GM03348 (cell line): ENCODE results near the gene NT5DC3.
"Not testable (repeated sequence)": the region's sequence is repeated elsewhere in the genome, so short reads cannot be mapped to it uniquely, and the experiment has no call there.

ENCODE experiments used
- DNase-seq: peaks from one replicate; pipeline ENCODE4 v3.0.0; 2012; ENCODE audit warnings: low spot score

NT5DC3 gene

DNA sequence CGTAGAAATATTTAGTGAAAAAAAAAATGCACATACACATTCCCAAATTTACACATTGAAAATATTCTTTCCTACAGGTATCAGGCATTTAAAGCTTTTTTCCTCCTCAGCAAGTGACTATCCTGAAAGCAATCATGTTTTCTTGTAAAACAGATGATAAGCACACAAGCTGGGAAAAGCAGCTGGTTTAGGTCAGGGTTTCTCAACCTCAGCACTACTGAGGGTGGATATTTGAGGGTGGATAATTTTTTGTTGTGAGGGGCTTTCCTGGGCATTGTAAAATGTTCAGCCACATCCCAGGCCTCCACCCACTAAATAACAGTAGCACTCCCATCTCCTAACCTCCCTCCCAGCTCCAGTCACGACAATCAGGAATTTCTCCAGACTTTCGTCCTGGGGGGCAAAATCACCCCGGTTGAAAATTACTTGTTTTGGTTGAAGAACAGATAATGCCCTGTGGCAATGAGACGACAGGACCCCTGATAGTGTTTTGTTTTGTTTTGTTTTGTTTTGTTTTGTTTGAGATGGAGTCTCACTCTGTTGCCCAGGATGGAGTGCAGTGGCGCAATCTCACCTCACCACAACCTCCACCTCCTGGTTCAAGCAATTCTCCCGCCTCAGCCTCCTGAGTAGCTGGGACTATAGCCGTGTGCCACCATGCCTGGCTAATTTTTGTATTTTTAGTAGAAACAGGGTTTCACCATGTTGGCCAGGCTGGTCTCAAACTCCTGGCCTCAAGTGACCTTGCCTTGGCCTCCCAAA lies 15.0 kb upstream of the NT5DC3 start:
- DNase-seq, result no peak

- DNase-seq, result no peak
Observed at GRCh38 chr12:103855036-103855712, 14.1 kb upstream of the NT5DC3 start.

- DNase-seq, result no peak
Observed at GRCh38 chr12:103854372-103854973, 13.4 kb upstream of the NT5DC3 start.

DNA sequence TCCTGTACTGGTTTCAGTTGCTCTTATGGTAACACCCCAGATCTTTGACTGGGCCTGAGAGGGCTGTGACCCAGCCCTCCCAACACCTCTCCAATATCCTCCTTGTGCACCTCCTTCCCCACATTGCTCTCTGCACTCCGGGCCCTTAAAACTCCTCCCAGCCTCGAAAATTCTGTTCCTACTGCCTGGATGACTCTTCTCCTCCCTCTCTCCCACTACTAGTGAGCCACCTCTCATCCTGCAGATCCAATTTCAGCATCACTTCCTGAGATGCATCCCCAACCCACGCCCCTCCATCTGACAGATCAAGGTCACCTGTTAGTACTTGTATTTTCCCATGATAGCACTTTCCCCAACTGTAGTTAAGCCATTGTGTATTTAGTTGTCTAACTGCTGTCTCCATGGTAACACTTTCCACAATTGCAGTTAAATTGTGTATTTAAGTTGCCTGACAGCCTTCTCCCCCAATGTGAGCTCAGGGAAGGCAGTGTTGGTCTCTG lies 11.5 kb upstream of the NT5DC3 start:
- DNase-seq, result no peak

DNA sequence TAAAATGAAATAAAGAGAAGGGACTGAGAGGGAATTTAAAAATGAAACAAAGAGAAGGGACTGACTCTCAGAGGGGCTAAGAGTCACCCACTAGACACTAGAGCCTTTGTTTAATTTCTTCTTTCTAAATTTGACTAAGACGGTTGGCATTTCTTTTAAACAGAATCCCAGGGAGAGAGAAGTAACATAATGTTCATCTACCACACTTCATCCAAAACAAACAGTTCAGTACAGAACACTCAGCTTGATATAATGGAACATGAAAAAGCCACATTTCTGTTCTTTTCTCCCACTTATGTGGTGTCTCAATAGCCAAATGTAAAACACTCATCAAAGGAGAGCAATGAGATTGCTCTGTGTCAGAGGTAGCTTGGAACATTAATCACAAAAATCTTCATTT lies 10.1 kb upstream of the NT5DC3 start:
- DNase-seq, result no peak

DNA sequence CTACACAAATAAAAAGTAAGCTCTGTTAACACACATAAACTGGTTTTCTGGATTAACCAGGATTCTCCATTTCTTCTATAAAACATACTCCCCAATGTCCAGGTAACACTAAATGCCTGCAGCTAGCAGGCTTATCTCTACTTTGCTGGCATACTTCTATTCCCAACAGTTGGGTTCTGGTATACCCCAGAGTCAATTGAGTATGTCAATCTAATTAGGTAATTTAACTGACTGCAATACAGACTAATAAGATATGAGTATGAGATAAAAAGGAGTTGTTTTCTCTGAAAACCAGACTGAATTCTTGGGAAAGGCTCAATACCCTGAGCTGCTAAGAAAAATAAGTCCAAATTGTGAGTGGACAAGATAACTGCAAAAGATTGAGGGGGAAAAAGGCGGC lies 9.4 kb upstream of the NT5DC3 start:
- DNase-seq, result no peak

DNA sequence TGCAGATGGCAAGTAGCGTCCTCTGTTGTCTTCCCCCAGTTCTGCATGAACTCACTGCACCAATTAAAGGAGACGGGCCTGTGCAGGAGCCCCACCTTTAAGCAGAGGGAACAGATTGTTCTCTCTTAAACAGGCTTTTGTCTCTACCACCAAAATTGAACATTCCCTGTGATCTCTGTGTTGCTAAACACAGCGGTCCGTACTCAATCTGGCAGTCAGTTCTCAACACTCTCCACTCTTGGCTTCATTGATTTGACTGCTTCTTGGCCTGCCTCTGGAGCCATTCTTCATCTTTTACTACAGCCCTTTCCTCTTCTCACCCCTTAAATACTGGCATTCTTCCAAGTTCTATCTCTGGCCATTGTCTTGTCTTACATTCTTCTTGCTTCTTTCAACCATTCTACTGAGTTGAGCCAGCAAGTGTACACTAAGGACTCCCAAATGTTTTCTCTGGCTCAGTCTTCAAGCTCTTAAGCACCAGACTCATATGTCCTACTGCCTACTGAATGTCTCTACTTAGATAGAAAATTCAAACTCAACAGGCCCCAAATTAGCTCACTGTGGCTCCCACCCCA lies 8.0 kb upstream of the NT5DC3 start:
- DNase-seq, result no peak

GRCh38 chr12:103848143-103848542 lies 7.1 kb upstream of the NT5DC3 start:
- no peak for DNase-seq

DNA sequence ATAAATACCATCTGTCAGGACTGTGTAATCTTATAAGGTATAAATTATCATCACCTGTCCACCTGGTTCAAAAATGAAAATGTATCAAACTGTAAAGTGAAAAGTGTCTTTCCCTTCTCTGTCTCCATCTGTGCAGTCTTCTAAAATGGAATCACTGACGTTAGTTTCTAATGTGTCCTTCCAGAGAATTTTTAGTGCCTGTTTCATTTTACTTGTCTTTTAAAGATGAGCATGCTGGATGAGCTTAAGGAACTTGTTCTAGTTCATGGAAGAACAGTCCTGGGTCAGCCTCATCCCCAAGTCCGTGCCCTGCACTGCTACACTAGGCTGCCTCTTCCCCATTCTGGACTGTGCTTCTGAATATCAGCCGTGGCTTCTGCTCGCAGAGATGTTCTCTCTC lies 5.4 kb upstream of the NT5DC3 start:
- no peak for DNase-seq

DNA sequence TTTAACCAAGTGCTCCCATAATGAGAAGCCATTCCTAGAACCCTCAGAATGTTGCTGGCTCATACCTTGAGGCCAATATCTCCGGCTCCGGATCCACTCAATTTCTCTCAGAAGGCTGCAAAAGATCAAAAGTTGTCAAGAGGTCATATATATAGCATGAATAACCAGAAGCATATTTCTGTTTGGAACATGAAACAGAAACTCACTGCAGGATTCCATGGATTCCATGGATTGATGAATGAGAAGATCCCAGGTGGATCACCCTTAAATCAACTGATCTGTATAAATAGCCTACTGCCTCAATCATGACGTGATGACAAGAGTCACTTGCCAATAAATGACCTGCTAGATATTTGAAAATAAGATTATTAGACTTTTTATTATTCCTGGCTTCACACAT lies 3.3 kb upstream of the NT5DC3 start:
- no peak for DNase-seq

GRCh38 chr12:103841690-103842584 lies 903 bp upstream of the NT5DC3 start:
- peak; percentile 16 for DNase-seq

- peak; percentile 57 for DNase-seq
Observed at GRCh38 chr12:103840462-103840875, 565 bp downstream of the NT5DC3 start.

DNA sequence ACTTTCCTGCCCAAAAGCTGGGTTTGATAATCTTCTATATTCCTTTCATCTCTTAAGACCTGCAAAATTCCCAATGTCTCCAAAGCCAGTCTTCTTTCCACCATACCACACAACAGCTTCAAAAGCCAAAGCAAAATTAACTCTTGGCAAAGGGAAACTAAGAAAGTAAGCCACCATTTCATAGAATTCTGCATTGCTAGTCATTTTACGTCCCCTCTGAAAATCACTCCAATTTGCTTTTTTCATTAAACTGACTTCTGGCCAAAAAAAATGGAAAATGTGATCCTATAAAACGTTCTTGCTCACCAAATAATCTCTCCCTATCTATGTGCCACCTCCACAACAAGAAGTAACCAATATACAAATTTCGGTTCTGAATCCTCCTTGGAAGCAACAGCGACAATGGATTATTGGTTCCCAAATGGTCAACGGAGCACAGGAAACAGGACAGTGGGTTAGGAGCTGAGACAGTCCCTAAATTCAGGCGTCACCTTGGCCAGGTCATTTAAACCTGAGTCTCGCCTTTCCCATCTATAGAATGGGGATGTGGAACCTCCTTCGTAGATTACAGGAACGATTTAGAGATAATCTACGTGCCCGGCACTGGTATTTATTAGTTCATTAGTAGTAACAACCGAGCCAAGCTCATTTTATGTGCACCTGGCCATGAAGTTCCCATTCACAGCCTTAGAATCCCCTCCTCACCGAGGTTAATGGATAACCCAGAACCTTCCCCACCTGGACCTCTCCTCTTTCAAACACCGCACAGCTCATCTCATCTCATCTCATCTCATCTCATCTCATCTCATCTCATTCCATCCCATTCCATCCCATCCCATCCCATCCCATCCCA lies 1.2 kb downstream of the NT5DC3 start:
- no peak for DNase-seq

DNA sequence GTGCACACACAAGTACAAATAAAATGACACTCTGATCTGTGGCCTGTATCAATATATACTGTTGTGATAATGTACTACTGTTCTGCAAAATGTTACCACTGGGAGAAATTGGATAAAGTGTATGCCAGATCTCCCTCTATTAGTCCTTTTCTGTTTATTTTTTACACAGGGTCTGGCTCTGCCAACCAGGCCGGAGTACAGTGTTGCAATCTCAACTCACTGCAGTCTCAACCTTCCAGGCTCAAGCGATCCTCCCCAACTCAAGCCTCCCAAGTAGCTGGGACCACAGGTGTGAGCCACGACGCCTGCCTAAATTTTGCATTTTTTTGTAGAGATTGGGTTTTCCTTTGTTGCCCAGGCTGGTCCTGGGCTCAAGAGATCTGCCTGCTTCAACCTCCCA lies 1.9 kb downstream of the NT5DC3 start:
- no peak for DNase-seq

GRCh38 chr12:103838254-103838914 lies 2.6 kb downstream of the NT5DC3 start:
- no peak for DNase-seq

DNA sequence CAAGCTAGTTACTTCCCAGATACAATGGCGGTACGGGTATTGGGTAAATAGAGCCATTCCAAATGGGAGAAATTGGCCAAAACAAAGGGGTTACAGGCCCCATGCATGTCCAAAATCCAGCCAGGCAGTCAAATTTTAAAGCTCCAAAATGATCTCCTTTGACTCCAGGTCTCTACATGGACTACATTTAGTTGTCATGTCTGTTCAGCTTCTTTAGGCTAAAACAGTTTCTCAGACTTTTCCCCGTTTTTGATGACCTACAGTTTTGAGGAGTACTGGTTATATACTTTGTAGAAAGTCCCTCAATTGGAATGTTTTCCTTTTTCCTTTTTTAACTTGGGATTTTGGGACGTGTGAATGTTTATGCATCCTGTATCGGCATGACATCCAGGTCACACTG lies 4.7 kb downstream of the NT5DC3 start:
- no peak for DNase-seq

DNA sequence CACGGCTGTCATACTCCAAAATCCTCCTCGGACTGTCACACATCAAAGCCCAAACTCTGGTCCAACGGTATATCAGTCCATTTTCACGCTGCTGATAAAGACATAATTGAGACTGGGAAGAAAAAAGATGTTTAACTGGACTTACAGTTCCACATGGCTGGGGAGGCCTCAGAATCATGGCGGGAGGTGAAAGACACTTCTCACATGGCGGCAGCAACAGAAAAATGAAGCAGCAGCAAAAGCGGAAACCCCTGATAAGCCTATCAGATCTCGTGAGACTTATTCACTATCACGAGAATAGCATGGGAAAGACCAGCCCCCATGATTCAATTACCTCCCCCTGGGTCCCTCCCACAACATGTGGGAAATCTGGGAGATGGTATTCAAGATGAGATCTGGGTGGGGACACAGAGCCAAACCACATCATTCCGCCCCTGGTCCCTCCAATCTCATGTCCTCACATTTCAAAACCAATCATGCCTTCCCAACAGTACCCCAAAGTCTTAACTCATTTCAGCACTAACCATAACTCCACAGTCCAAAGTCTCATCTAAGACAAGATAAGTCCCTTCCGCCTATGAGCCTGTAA lies 5.2 kb downstream of the NT5DC3 start:
- DNase-seq, result not testable (repeated sequence)

GRCh38 chr12:103834942-103835341 lies 6.1 kb downstream of the NT5DC3 start:
- no peak for DNase-seq

DNA sequence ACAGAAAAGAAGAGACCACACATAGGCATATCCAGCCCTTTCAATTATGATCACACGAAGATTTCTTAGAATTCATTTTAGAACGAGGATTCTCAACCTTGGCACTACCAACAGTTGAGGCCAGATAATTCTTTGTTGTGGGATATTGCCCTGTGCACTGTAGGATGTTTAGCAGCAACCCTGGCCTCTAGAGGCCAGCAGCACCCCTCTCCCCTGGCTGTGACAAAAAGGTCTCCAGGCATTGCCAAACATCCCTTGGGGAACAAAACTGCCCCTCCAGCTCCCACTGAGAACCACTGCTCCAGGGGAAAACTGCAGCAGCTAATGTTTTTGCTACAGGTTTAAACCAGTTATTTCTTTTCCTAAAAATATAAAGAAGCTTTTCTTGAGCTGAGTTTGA lies 7.1 kb downstream of the NT5DC3 start:
- DNase-seq, result no peak
